Nephron progenitor cell (in vitro differentiated cells): ENCODE results near the gene ANKFN1.

Experiments used
- DNase-seq: peaks from one replicate; pipeline ENCODE4 v3.0.0; 2021
- H3K27ac Mint-ChIP-seq: 2 replicates; pipeline ENCODE4 v1.8.0; 2021; ENCODE audit warnings: mild to moderate bottlenecking, moderate library complexity, mixed read lengths
- H3K27me3 Mint-ChIP-seq: 2 replicates; pipeline ENCODE4 v1.8.0; 2021; ENCODE audit warnings: mild to moderate bottlenecking, low read depth, mixed read lengths; ENCODE audit not compliant: poor library complexity
- H3K36me3 Mint-ChIP-seq: 2 replicates; pipeline ENCODE4 v1.8.0; 2021; ENCODE audit warnings: low read depth, mixed read lengths
- H3K4me1 Mint-ChIP-seq: 2 replicates; pipeline ENCODE4 v1.8.0; 2021; ENCODE audit warnings: mixed read lengths
- H3K4me3 Mint-ChIP-seq: 2 replicates; pipeline ENCODE4 v1.8.0; 2021; ENCODE audit warnings: mild to moderate bottlenecking, moderate library complexity, mixed read lengths
- H3K9me3 Mint-ChIP-seq: 2 replicates; pipeline ENCODE4 v1.8.0; 2021; ENCODE audit warnings: mild to moderate bottlenecking, moderate library complexity, mixed read lengths
- TF ChIP-seq, protein P1 (sequence below): fragments of 200-600 bp; sonication (generic); IDR thresholded peaks from 2 replicates; pipeline ENCODE4 v1.5.0; 2021; ENCODE audit warnings: antibody characterized with exemption

Gene ANKFN1

DNA sequence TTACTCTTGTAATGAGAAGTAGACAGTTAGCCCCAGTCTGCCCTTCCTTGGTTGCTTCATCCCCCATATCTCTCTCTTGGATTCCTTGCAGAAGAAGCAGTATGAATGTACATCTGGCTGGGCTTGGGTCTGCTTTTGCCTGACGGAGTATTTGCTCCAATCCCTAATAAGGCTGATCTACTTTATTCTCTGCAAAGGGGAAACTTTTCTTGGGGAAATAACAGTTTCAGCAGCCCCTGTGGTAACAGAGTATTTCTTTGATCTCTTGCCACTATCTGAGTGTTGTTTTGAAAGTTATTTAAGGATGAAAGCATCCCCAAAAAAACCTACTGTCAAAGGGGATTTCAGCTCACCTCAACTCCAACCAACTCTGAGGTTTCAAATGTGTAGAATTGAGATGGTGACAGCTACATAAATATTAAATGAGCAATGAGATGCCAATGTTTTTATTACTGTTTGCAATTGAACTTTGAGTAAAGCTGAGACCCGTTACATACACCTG lies 271.3 kb downstream of the ANKFN1 start:
- Mint-ChIP-seq H3K9me3 (no peaks in the 10 kb centered on the region), H3K27me3 (no peaks in the 10 kb centered on the region), H3K4me1 (no peaks in the 10 kb centered on the region), H3K4me3 (no peak overlapping the region), H3K36me3 (no peaks in the 10 kb centered on the region), H3K27ac (no peak overlapping the region)
- no peak for DNase-seq
- TF ChIP-seq, protein P1, sequence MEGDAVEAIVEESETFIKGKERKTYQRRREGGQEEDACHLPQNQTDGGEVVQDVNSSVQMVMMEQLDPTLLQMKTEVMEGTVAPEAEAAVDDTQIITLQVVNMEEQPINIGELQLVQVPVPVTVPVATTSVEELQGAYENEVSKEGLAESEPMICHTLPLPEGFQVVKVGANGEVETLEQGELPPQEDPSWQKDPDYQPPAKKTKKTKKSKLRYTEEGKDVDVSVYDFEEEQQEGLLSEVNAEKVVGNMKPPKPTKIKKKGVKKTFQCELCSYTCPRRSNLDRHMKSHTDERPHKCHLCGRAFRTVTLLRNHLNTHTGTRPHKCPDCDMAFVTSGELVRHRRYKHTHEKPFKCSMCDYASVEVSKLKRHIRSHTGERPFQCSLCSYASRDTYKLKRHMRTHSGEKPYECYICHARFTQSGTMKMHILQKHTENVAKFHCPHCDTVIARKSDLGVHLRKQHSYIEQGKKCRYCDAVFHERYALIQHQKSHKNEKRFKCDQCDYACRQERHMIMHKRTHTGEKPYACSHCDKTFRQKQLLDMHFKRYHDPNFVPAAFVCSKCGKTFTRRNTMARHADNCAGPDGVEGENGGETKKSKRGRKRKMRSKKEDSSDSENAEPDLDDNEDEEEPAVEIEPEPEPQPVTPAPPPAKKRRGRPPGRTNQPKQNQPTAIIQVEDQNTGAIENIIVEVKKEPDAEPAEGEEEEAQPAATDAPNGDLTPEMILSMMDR, result no peak

DNA sequence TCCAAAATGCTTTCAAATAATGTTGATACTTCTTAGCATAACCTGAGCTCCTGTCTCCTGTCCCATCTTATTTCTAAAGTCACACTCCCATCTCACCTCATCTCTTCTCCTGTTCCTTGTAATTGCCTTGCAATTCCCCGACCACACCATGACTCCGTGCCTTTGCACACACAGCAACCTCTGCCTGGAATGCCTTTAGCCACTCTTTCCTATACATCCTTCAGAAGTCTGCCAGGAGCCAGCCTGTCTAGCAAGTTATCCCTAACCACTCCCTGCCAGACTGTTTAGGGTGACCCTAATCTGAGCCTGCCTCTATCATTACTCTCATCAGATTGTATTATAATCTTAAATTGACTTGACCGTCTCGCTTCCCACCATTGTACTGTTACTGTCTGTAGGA lies 272.2 kb downstream of the ANKFN1 start:
- Mint-ChIP-seq H3K9me3 (no peaks in the 10 kb centered on the region), H3K27ac (no peak overlapping the region), H3K4me1 (no peaks in the 10 kb centered on the region), H3K36me3 (no peaks in the 10 kb centered on the region), H3K27me3 (no peaks in the 10 kb centered on the region), H3K4me3 (no peak overlapping the region)
- DNase-seq, result no peak
- TF ChIP-seq, protein P1, result no peak

DNA sequence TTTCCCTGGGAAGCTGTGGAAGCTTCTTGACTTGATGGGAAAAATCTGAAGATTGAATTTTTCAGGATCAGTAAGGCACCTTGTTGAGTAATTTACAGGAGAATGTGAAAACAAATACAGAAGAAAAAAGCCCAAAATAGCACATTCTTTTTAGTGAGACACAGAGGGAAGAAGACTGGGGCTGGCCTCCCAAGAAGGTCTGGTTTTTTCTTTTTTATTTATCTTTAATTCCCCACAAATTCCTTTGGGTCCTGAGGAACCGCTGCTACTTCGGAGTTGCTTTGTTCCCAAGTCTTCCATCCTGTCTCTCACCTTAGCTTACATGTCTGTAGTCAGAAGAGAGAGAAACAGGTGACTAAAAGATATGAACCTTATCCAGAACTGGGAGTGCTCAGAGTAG lies 273.6 kb downstream of the ANKFN1 start:
- Mint-ChIP-seq H3K4me1 (peaks cover 5% of the 10 kb centered on the region), H3K9me3 (no peaks in the 10 kb centered on the region), H3K4me3 (no peak overlapping the region), H3K36me3 (no peaks in the 10 kb centered on the region), H3K27ac (no peak overlapping the region), H3K27me3 (no peaks in the 10 kb centered on the region)
- no peak for DNase-seq
- TF ChIP-seq, protein P1, result no peak

DNA sequence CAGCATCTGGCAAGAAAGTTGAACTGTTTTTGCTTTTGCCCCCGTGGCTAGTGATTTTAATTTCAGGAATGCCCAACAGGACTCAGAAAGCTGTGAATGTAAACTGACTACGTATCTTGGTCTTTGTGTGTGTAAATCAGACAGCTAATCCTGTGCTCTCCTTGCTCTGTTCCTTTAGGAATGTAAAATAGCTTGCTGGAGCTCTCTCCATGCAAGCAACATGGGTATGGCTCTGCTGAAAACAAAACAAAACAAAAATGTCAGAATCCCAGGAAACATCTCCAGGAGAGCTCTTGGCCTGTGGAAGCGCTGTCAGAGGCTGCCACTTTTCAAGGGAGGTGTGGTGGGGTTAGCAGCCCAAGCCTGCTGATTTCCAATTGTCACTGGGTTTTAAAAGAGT lies 278.5 kb downstream of the ANKFN1 start:
- Mint-ChIP-seq H3K36me3 (no peaks in the 10 kb centered on the region), H3K27ac (no peak overlapping the region), H3K27me3 (no peaks in the 10 kb centered on the region), H3K4me1 (peaks cover 7% of the 10 kb centered on the region), H3K4me3 (no peak overlapping the region), H3K9me3 (no peaks in the 10 kb centered on the region)
- no peak for DNase-seq
- TF ChIP-seq, protein P1, result no peak

DNA sequence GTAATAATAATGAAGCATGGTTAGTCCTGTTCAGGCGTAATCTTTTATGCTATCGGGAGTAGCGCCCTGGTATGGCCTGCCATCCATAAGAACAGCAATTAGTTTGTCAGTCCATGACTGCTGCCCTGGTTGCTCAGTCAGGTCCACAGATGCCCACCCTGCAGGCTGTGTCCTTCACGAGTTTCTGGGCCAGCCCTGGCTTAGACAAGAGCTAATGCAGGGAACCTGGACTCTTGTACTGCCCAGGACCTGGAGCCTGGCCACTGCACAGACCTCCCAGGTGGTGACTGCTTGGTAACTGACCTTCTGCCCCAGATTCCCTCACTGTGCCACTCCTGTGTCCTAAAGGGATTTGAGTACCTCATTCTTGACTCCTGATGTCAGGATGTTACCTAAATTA lies 279.2 kb downstream of the ANKFN1 start:
- Mint-ChIP-seq H3K27ac (no peak overlapping the region), H3K4me1 (peaks cover 12% of the 10 kb centered on the region), H3K4me3 (no peak overlapping the region), H3K36me3 (no peaks in the 10 kb centered on the region), H3K27me3 (no peaks in the 10 kb centered on the region), H3K9me3 (no peaks in the 10 kb centered on the region)
- TF ChIP-seq, protein P1, result no peak
- no peak for DNase-seq

DNA sequence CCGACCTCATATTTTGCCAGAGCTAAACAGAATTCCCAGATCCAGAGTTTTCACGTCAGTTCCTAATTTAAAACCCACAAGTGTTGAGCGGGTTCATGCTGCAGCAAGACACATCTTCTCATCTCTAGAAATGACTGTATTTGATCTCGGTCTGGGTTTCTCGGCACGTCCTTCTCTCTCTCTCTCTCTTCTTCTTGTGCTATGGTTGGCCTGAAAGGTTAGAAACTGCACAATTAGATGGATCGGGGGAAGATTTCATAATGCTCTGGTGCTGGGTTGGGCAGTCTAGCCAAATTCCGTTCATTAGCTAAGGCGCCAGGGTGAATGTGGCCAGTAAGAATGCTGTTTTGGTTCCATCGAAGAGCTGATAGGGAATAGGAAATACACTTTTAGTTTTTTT lies 281.3 kb downstream of the ANKFN1 start:
- Mint-ChIP-seq H3K9me3 (no peaks in the 10 kb centered on the region), H3K4me3 (no peak overlapping the region), H3K27me3 (peaks cover 3% of the 10 kb centered on the region), H3K27ac (no peak overlapping the region), H3K36me3 (no peaks in the 10 kb centered on the region), H3K4me1 (peaks cover 20% of the 10 kb centered on the region)
- DNase-seq, result no peak
- TF ChIP-seq, protein P1, result no peak
